Measurements from ENCODE around the gene HINFP.
"Not testable (repeated sequence)": the region's sequence is repeated elsewhere in the genome, so short reads cannot be mapped to it uniquely, and the experiment has no call there.

Gene HINFP

DNA sequence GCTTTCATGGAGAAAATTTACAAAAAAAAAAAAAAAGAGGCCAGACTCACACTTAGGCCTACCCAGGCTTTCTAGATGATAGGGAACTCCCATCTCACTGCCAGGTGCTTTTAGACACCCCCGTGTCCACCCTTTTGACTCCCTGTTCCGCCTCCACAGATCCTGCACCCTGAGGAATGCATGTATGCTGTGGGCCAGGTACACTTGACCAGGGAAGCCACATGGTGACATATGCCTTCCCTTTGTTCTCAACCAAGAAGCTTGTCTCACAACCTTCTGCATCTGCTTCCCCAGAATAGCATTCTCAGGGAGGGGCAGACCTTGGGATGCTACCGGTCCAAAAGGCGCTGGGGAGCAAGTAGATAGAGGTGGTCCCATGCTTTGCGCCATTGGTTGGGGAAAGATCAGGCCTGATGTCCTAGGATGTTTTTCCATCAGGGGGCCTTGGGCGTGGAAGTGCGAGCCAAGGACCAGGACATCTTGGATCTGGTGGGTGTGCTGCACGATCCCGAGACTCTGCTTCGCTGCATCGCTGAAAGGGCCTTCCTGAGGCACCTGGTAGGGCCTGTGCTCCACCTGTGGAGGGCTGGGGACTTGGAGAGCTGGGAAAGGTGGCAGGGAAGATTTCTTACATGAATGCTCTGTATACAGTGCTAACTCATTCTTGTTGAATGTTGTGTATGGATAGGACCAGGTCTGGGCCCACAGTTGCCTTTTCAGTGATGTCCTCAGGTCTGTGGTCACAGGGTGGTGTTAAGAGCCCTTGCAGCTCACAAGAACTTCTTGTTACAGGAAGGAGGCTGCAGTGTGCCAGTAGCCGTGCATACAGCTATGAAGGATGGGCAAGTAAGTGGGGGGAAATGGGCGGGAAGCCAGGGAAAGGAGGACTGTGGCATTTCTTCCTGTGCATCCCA, 29.2 kb upstream of the HINFP start:
- no peak overlapping the region for H3K9ac ChIP-seq (ENCODE audit: low read length)
- H3K4me3 ChIP-seq (ENCODE audit: low read length) = no peak overlapping the region
- peaks cover 13% of the 10 kb centered on the region for H3K36me3 ChIP-seq (ENCODE audit: control insufficient read depth, insufficient read depth, low read length)
- H3K4me1 ChIP-seq (ENCODE audit: control insufficient read depth, insufficient read depth, low read length) = peaks cover 14% of the 10 kb centered on the region
- H3K27ac ChIP-seq (ENCODE audit: low read depth, low read length) = no peak overlapping the region
- no peaks in the 10 kb centered on the region for H3K27me3 ChIP-seq (ENCODE audit: control insufficient read depth, insufficient read depth, low read length)

GRCh38 chr11:119092880-119093842, 28.2 kb upstream of the HINFP start:
- no peaks in the 10 kb centered on the region for H3K27me3 ChIP-seq (ENCODE audit: control insufficient read depth, insufficient read depth, low read length)
- peaks cover 21% of the 10 kb centered on the region for H3K36me3 ChIP-seq (ENCODE audit: control insufficient read depth, insufficient read depth, low read length)
- peak overlapping the region; percentile 89 for H3K27ac ChIP-seq (ENCODE audit: low read depth, low read length)
- H3K4me3 ChIP-seq (ENCODE audit: low read length) = peak overlapping the region; percentile 96
- H3K4me1 ChIP-seq (ENCODE audit: control insufficient read depth, insufficient read depth, low read length) = peaks cover 14% of the 10 kb centered on the region
- no peak overlapping the region for H3K9ac ChIP-seq (ENCODE audit: low read length)

DNA sequence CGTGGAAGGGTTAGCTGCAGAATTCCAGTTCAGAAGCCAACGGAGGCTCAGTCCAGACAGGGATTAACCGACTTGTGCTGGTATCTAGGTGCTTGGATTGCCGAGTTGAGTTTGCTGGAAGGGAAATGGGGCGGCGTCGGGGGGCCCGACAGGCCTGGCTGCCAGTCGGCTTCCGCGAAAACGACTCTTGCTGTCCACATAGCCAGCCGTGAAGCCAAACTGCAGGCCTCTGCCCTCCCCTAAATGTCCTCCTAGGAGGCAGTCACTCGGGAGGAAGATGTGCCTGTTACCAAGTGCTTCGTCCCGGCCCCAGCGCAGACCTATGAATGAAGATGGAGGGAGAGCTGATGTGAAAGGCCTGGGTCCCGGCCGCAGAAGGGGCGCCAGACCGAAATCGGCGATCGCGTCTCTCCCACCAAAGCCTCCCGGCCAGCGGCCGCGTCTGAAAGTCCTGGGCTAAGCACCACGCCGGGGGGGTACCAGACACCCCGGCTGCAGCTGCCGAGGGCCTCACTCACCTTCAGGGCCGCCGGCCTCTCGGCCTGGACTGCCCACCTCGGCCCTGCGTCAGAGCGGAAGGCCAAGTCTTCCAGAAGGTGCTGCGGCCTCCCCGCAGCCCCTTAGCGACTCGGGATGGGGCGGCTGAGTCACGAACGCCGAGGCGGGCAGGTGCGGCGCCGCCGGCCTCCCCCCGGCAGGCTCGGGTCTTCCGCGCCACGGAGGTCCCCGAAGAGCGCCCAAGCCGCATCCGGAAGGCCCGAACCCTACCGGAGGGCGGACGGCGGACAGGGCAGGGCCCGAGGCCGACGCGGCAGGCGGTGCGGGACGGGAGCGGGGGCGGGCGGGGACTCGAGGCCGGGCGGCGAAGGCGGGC, 27.2 kb upstream of the HINFP start:
- Histone ChIP-seq H3K36me3 (ENCODE audit: control insufficient read depth, insufficient read depth, low read length) (peaks cover 21% of the 10 kb centered on the region), H3K27me3 (ENCODE audit: control insufficient read depth, insufficient read depth, low read length) (no peaks in the 10 kb centered on the region), H3K9ac (ENCODE audit: low read length) (peak overlapping the region; percentile 63), H3K27ac (ENCODE audit: low read depth, low read length) (peak overlapping the region; percentile 89), H3K4me3 (ENCODE audit: low read length) (peak overlapping the region; percentile 96), H3K4me1 (ENCODE audit: control insufficient read depth, insufficient read depth, low read length) (peaks cover 14% of the 10 kb centered on the region)

GRCh38 chr11:119094816-119095065, 26.6 kb upstream of the HINFP start:
- Histone ChIP-seq H3K9ac (ENCODE audit: low read length) (peak overlapping the region; percentile 71), H3K36me3 (ENCODE audit: control insufficient read depth, insufficient read depth, low read length) (peaks cover 21% of the 10 kb centered on the region), H3K4me3 (ENCODE audit: low read length) (peak overlapping the region; percentile 96), H3K27me3 (ENCODE audit: control insufficient read depth, insufficient read depth, low read length) (no peaks in the 10 kb centered on the region), H3K4me1 (ENCODE audit: control insufficient read depth, insufficient read depth, low read length) (peaks cover 14% of the 10 kb centered on the region), H3K27ac (ENCODE audit: low read depth, low read length) (peak overlapping the region; percentile 89)

GRCh38 chr11:119095066-119095880, 26.1 kb upstream of the HINFP start:
- H3K27ac ChIP-seq (ENCODE audit: low read depth, low read length) = peak overlapping the region; percentile 89
- H3K4me3 ChIP-seq (ENCODE audit: low read length) = peak overlapping the region; percentile 96
- H3K9ac ChIP-seq (ENCODE audit: low read length) = peak overlapping the region; percentile 71
- no peaks in the 10 kb centered on the region for H3K27me3 ChIP-seq (ENCODE audit: control insufficient read depth, insufficient read depth, low read length)
- H3K4me1 ChIP-seq (ENCODE audit: control insufficient read depth, insufficient read depth, low read length) = peaks cover 15% of the 10 kb centered on the region
- H3K36me3 ChIP-seq (ENCODE audit: control insufficient read depth, insufficient read depth, low read length) = peaks cover 21% of the 10 kb centered on the region

- H3K9ac ChIP-seq (ENCODE audit: low read length) = no peak overlapping the region
Measured at GRCh38 chr11:119099711-119100110, 21.7 kb upstream of the HINFP start.

DNA sequence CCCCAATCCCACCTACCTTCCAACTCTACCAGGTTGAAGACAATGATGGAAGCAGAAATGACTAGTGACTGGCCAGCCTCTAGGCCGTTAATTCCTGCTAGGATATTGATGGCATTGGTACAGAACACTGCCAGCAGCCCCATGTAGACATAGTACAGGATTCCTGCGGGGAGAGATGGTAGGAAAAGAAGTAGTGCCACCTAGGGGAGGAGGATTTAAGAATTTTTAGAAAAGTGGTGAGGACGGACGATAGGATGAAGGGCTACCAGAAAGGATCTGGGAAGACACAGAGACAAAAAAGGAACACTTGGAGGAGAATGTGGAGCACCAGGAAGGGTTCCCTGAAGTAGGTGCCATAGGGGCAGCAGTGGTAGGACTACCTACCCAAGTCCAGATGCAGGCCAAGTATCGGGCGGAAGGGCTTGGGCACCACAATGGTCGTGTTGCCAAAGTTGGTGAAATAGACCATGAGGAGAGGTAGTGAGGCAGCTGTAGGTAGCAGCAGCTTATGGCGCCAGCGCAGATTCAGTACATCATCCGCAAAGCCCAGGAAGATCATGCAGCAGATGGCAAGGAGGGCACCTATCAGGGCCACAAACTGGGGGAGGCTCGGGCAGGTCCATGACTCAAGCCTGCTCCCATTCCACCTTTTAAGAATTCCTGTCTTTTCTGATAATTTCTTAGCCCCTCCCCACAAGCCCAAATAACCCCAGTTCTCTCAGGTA, 21.0 kb upstream of the HINFP start:
- Histone ChIP-seq H3K9ac (ENCODE audit: low read length) (peak overlapping the region; percentile 85), H3K4me3 (ENCODE audit: low read length) (peak overlapping the region; percentile 89), H3K4me1 (ENCODE audit: control insufficient read depth, insufficient read depth, low read length) (peaks cover 18% of the 10 kb centered on the region), H3K27ac (ENCODE audit: low read depth, low read length) (no peak overlapping the region), H3K36me3 (ENCODE audit: control insufficient read depth, insufficient read depth, low read length) (peaks cover 13% of the 10 kb centered on the region), H3K27me3 (ENCODE audit: control insufficient read depth, insufficient read depth, low read length) (no peaks in the 10 kb centered on the region)

More at GRCh38 chr11:119099711-119100110, 21.7 kb upstream of the HINFP start:
- Histone ChIP-seq H3K4me1 (ENCODE audit: control insufficient read depth, insufficient read depth, low read length) (peaks cover 18% of the 10 kb centered on the region), H3K27ac (ENCODE audit: low read depth, low read length) (no peak overlapping the region), H3K4me3 (ENCODE audit: low read length) (no peak overlapping the region), H3K36me3 (ENCODE audit: control insufficient read depth, insufficient read depth, low read length) (peaks cover 13% of the 10 kb centered on the region), H3K27me3 (ENCODE audit: control insufficient read depth, insufficient read depth, low read length) (no peaks in the 10 kb centered on the region)

DNA sequence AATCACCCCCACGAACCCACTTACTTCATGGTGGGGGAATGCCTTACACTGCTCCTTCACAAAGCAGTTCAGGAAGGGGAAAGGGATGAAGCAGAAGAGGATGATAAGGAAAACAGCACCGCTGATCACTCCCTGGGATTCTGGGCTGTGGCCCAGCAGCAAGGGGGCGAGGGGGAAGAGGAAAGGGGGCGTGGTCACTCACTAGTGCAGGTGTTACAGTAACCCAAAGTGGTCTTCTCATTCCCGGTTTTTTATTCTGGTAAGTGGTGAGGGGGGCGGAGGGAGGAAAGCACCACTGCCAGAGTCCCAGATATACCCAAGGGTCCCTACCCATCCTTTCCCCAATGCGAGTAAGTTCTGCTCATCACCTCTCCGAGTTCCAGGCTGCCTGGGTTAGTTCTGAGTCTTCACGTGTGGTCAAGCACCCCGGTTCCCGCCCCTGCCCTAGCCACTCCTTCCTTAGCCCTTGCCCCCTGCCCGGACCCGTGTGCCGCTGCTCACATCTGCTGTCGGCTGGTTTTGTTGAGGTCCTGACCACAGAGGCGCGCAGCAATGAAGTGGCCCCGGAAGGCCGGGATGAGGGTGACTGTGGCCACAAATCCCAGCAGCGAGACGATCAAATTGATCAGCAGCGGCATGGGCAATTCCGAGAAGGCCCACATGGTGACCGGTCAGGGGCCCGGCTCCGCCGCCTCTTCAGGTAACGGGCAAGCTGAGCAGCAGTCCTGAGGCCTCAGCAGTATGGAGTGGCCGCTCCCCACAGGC, 20.2 kb upstream of the HINFP start:
- H3K4me1 ChIP-seq (ENCODE audit: control insufficient read depth, insufficient read depth, low read length) = peaks cover 17% of the 10 kb centered on the region

GRCh38 chr11:119101759-119102423, 19.5 kb upstream of the HINFP start, which contains the start of gene DPAGT1:
Gene DPAGT1, minus strand, starts transcription at chr11:119101853. Its CDS starts 198 bp downstream, at chr11:119101655.
- H3K4me1 ChIP-seq (ENCODE audit: control insufficient read depth, insufficient read depth, low read length) = peaks cover 23% of the 10 kb centered on the region
- peak within 1 kb of the TSS; percentile 89 for H3K4me3 ChIP-seq (ENCODE audit: low read length)
- peaks cover 11% of the 10 kb centered on the region for H3K36me3 ChIP-seq (ENCODE audit: control insufficient read depth, insufficient read depth, low read length)
- H3K9ac ChIP-seq (ENCODE audit: low read length) = peak within 1 kb of the TSS; percentile 85
- H3K27me3 ChIP-seq (ENCODE audit: control insufficient read depth, insufficient read depth, low read length) = no peaks in the 10 kb centered on the region
- H3K27ac ChIP-seq (ENCODE audit: low read depth, low read length) = peak within 1 kb of the TSS; percentile 97

More for the DNA sequence above, 20.2 kb upstream of the HINFP start:
- Histone ChIP-seq H3K27ac (ENCODE audit: low read depth, low read length) (peak overlapping the region; percentile 97), H3K9ac (ENCODE audit: low read length) (peak overlapping the region; percentile 85), H3K27me3 (ENCODE audit: control insufficient read depth, insufficient read depth, low read length) (no peaks in the 10 kb centered on the region), H3K4me3 (ENCODE audit: low read length) (peak overlapping the region; percentile 89), H3K36me3 (ENCODE audit: control insufficient read depth, insufficient read depth, low read length) (peaks cover 13% of the 10 kb centered on the region)

- H3K27me3 ChIP-seq (ENCODE audit: control insufficient read depth, insufficient read depth, low read length); H3K36me3 ChIP-seq (ENCODE audit: control insufficient read depth, insufficient read depth, low read length); H3K9ac ChIP-seq (ENCODE audit: low read length): not testable (repeated sequence)
- Histone ChIP-seq H3K4me3 (ENCODE audit: low read length) (peak overlapping the region; percentile 89), H3K4me1 (ENCODE audit: control insufficient read depth, insufficient read depth, low read length) (peaks cover 23% of the 10 kb centered on the region), H3K27ac (ENCODE audit: low read depth, low read length) (peak overlapping the region; percentile 97)
Measured at GRCh38 chr11:119103161-119103664, 18.2 kb upstream of the HINFP start.
